ENCODE data around the gene POLR2J.
"Not testable (repeated sequence)": the region's sequence is repeated elsewhere in the genome, so short reads cannot be mapped to it uniquely, and the experiment has no call there.

POLR2J gene

DNA sequence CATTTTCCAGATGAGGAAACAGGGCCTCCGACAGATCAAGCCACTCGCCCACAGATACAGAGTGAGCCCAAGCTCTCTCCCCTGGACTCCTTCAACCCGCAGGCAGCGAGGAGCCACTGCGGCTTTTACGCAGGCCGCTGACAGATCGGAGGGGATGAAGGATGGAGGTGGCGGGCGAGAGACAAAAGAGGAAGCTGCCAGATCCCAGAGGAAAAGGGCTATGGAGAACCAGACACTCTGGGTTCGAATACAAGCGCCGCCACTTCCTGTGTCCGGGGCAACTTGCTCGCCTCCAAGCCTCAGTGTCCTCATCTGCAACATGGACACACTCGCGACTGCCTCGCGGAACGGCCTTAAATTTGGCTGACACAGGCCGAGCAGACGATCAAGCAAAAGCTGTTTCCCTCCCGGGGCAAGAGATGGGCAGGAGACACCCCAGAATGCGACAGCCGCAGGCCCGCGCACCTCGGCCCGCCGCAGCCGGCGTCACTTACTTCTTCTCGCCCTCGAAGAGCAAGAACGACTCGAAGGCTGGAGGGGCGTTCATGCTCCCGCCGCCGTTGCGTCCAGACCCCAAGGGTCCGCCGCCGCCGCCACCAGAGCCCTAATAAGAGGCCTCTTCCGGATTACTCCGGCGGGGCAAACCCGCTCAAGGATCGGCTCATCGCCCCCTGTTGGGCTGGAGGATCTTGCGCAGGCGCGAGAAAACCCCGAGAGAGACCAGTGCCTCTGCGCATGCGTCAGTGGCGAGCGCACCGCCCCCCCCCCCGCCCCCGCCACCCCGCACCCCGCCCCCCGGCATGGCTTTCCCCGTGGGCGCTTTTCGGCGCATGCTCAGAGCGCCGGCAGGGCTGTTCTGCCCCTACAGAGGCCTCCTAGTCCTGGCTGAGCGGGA lies at the start of gene POLR2J:
Gene POLR2J, minus strand, starts transcription at position 609 of the 895 bp plus-strand sequence. Its CDS starts 62 bp downstream, at position 547.
- DNase-seq (ENCODE audit: low read depth) = not testable (repeated sequence)

DNA sequence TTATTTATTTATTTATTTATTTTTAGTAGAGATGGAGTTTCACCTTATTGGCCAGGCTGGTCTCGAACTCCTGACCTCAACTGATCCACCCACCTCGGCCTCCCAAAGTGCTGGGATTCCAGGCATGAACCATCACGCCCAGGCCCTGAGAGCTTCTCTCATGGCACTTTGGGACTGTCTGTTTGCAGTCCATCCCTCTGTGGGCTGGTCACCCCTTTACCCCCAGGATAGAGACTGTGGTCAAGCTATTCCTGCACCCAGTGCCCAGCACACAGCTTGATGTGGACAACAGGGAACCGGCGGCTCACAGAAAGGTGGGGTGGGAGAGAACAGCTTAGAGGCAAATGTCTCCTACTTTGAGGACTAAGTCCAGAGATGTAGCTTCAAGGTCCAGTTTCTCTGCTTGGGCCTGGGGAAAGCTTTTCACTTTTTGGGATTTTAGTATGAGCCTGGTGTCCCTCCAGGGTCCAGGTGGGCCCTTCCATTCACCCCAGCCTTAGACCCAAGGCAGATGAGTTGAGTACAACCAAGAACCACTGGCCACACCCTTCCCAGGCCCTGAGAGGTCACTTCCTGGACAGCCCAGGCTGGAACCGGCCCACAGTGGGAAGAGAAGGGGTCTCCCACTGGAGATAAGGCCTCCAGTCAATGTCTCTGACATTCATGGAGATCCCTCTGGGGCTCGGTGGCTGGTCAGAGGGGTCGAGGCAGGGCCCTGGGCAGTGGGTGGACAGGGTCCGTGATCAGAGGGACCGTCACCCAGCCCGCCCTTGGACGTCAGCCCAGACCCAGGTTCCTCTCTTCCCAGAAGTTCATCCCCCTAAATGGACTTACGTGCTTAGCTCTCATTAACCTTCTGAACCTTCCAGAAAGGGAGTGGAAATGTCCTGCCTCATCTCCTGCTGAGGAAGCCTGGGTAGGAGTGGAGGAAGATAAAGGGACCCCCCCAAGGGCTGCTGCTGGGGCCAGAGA lies 49.4 kb upstream of the POLR2J start:
- not testable (repeated sequence) for DNase-seq (ENCODE audit: low read depth)

DNA sequence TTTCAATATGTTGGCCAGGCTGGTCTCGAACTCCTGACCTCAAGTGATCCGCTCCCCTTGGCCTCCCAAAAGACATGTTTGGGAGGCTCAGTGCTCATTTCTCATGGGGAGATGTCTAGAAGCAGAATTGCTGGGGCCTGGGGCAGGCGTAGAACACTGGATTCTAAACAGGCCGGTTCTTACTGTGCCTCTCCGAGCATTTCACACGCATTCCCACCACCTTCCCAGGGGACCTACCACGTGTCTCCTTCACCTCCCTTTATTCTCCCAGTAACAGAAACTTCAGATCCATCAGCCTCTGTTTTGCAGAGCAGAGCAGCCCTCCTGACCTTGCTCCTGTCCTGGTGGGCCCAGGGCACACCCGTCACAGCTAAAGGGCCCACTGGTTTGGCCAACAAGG lies 48.5 kb upstream of the POLR2J start:
- not testable (repeated sequence) for DNase-seq (ENCODE audit: low read depth)

DNA sequence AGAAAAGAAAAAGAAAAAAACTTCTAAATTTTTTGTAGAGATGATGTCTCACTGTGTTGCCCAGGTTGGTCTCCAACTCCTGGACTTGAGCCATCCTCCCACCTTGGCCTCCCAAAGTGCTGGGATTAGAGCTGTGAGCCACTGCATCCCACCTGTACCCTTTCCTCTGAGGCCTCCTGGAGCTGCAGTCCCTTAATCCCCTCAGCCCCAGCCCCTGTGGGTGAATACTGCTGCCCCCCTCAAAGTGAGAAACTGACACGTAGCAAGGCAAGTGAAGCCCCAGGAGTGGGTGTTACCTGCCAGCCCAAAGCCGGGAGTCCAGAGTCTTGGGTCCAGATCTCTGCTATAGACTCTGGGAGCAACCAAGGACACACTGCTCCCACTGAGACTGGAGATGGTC lies 46.1 kb upstream of the POLR2J start:
- not testable (repeated sequence) for DNase-seq (ENCODE audit: low read depth)

DNA sequence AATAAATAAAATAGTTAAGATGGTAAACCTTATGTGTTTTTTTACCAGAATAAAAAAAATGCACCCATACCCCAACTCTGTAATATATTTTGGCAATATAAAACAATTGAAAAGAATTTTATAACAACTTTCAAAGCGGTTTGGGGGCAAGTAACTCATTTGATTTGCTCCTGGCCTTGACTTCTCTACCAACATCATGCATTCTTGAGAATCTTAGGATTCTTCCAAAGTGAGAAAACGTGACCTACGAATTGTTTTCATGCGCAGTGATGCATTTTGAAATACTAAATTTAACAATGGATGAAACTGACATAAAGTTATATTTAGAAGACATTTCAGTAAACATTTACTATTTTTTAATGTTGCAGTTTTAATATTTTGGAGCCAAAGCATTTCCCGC lies 42.1 kb upstream of the POLR2J start:
- not testable (repeated sequence) for DNase-seq (ENCODE audit: low read depth)

DNA sequence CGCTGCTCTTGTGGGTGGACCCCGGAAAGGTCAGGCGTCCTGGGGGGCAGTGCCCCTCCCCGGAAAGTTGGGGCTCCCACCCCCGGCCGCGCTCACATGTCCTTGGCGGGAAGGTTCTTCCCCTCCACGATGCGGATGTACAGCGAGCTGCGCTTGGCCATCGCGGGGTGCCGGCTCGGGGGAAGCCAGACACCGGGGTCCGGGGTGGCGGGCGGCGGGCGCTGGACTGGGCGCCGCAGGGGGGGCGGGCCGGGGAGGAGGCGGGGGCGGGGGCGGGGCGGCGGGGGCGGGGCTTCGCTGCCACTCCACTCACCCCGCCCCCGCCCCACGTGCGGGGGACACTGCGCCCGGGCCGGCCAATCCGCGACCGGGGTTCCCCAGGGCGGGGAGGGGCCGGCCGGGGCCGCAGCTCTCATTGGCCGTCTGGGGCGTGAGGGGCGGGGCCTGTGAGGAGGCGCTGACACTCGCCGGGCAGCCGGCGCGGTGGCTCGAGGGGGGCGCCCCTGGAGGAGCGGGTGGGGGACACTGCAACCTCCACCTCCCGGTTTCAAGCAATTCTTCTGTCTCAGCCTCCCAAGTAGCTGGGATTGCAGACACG lies 38.9 kb upstream of the POLR2J start, which contains the start of gene RASA4B:
Gene RASA4B, minus strand, starts transcription at position 228 of the 598 bp plus-strand sequence. Its CDS starts 67 bp downstream, at position 161.
- not testable (repeated sequence) for DNase-seq (ENCODE audit: low read depth)

DNA sequence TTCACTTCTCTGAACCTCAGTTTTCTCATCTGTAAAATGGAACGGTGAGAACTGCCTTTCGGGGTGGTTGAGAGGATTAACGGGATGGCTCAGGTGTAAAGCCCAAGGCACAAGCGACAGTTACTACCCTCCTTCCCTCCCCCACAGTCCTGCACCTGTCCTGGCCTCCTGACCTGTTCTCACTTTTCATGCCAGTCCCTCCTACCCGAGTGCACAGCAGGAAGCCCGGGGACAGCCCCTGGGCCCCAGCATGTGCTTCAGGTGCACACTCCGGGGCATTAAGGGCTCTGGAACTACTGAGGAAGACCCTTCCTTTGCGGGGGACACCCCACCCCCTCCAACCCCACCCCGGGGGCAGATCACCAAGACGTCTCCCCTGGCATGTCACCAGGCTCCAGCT lies 38.2 kb upstream of the POLR2J start:
- not testable (repeated sequence) for DNase-seq (ENCODE audit: low read depth)

DNA sequence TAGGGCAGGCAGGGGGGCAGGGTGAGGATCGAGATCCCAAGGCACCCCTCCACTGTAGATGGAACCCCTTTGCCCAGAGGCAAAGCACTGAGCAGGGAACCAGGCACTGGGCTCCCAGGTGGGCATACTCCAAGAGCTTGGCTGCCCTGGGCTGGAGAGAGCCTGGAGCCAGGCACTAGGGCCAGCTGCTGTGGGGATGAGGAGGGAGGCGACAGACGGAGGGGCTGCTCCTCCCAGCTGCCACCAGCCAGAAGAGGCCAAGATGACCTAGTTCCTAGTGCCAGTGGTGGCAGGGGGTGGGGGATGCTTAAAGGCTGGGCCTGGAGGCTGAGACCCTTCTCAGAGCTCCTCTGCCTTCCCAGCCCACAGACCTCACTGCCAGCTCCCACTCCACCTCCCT lies 37.2 kb upstream of the POLR2J start:
- DNase-seq (ENCODE audit: low read depth) = not testable (repeated sequence)

DNA sequence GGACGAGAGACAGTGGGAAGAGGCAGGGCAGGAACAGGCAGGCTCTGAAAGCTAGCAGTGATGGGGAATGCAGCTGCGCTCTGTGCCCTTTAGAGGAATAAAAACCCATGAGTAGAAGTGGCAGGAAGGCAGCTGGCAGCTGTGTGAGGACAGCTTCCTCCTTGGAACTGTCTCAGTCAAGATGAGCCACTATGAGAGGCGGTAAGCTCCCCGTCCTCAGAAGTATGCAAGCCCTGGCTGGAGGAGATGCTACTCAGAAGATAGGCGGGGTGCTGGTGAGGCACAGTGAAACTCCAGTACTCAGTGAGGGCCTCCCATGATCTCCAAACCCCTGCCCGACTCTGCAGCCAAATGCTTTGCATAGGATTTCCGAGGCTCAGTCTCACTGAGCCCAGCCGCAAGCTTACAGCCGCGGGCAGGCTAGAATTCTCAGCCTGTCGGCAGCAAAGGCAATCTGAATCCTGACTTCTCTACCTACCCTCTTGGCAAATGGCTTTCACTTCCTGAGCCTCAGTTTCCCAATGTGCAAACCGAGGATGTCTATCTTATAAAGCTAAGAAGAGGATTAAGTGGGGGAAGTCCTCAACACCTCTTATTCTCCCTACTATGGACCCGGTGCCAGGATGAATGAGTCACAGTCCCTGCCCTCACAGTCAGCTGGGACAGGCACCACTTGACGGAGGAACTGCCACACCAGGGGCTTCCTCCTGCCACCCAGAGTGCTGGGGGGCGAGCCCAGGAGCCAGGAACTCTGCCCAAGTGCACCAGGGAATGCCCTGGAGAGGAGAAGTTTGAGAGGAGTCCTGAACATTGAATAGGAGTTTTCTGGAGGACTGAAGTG lies 36.4 kb upstream of the POLR2J start:
- not testable (repeated sequence) for DNase-seq (ENCODE audit: low read depth)

DNA sequence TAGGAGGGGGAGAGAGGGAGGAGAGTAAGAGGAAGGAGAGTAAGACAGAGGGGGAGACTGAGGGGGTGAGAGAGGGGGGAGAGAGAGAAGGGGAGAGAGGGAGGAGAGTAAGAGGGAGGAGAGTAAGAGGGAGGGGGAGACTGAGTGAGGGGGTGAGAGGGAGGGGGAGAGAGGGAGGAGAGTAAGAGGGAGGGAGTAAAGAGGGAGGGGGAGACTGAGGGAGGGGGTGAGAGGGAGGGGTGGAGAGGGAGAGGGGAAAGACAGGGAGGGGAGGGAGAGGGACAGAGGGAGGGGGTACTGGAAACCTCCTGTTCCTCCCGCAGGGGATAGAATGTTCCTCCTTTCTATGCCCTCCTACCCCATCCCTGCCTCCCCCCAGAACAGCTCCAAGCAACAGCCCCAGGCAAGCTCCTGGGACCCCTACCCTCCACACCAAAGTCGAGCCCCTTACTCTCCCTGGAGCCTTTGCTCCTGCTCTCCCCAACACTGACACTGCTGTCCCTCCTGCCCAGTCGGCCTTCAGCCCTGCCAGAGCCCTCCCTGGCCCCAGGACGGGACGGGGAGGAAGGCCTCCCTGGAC lies 34.0 kb upstream of the POLR2J start:
- peak; percentile 33 for DNase-seq (ENCODE audit: low read depth)

DNA sequence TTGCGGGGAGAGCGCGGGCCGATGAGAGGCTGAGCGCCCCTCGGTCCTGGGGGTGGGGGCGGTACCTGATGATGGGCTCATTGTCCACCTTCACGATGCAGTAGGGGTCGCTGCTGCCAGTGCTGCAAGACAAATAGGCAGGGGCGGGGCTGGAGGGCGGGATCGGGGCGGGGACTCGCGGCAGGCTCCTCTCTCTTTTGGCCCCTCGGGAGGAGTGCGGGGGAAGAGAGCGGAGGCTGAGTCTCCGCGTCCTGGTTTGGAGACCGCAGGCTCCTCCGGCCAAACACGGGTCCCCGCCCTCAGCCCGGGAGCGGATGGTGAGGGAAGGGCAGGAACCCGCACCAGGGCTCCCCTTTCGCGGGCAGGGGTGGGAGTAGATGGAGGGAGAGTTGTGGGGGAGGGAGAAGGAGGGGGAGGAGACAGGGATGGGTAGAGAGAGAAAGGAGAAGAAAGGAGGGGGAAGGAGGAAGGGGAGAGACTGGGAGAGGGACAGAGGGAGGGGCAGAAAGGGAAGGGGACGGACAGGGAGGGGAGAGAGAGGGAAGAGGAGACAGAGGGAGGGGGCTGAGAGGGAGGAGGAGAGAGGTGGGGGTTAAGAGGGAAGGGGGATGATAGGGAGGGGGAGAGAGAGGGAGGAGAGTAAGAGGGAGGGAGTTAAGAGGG lies 33.3 kb upstream of the POLR2J start:
- not testable (repeated sequence) for DNase-seq (ENCODE audit: low read depth)

DNA sequence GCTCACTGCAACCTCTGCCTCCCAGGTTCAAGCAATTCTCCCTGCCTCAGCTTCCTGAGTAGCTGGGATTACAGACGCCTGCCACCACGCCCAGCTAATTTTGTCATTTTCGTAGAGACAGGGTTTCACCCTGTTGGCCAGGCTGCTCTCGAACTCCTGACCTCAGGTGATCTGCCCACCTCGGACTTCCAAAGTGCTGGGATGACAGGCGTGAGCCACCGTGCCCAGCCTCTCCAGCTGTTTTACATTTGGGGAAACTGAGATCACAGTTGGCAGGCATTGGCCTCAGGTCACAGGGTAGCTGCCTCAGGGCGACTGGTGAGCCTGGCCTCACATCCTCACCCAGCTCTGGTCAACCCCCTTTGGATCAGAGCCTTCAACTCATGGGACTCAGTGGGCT lies 31.9 kb upstream of the POLR2J start:
- not testable (repeated sequence) for DNase-seq (ENCODE audit: low read depth)

DNA sequence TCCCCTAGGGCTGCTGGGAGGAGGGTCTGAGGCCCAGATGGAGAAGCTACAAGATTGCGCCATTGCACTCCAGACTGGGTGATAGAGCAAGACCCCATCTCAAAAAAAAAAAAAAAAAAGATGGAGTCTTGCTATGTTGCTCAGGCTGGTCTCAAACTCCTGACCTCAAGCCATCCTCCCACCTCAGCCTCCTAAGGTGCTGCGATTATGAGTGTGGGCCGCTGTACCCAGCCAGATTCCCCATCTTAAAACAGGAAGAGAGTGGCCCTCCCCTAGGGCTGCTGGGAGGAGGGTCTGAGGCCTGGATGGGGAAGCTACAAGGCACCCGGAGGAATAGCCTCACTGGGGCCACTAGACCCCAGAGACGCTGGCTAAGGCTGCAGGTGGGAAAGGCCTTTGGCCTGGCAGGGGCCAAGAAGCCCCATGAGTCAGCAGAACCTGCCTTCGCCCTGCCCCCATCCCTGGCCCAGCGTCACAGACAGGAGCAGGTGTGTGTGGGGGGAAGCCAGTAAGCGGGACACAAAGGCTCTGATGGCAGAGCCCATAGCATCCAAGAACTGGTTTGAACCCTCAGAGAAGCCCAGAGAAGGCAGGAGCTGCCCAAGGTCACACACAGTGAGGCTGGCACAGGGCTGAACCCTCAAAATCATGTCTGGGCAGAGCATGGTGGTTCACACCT lies 28.8 kb upstream of the POLR2J start:
- not testable (repeated sequence) for DNase-seq (ENCODE audit: low read depth)

DNA sequence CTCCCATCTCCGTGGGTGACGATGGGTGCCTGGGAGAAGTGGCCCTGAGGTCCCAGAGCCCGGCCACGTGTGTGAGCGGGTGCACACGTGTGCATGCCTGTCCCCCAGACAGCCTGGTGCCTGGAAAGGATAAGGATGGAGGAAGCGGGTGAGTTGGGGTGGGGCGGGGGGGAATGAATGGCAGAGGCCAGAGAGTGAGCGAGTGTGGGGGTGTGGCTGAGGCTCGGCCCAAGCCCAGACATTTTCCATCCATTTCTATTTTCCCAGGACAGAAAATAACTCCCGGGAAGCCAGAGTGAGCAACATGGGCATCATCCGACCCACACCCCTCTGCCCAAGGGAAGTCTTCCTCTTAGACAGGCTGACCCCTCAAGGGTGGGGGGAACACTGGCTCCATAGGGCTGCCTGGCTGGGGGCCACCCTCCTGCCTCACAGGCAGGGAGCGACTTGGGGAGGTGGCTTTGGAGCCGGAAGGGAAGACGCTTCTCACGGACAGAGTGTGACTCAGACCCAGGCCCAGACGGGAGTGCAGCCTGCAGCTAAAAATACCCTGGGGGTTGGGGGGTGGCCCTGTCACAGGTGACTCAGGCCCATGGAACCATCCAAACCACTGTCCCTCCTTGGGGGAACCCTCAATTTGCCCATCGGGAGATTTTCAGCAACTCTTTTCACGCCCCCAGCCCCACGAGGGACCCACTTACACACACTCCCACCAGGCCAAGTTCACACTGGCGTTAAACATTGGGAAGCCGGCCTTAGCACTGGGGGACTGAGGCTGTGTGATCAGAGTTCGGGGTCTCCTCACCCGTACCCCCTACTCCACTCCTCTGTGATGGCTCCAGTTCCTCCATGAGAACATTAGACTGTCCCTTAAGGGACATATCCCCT lies 26.8 kb upstream of the POLR2J start:
- DNase-seq (ENCODE audit: low read depth) = not testable (repeated sequence)

DNA sequence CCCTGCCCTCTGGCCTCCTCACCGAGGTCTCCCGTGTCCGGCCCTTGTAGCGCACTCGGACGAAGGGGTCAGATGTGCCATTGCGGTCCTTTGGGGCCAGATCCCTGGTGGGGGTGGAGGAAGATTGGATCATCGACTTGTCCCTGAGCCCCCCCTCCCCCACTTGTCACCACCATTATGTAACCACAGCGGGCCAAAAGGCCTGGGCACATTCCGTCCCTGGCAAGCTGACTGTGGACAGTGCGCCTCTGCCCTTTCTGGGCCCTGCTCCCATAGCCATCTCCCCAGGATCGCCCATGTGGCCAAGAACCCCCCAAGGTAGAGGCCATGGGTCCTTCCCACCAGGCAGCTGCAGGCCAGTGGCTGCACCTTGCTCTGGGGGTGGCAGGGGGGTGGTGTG lies 24.4 kb upstream of the POLR2J start:
- DNase-seq (ENCODE audit: low read depth) = not testable (repeated sequence)

DNA sequence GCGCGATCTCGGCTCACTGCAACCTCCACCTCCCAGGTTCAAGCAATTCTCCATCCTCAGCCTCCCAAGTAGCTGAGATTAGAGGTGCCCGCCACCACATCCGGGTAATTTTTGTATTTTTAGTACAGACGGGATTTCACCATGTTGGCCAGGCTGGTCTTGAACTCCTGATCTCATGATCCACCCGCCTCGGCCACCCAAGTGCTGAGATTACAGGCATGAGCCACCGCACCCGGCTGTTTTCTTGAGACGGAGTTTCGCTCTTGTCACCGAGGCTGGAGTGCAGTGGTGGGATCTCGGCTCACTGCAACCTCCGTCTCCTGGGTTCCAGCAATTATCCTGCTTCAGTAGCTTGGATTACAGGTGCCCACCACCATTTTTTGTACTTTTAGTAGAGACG lies 19.6 kb upstream of the POLR2J start:
- DNase-seq (ENCODE audit: low read depth) = not testable (repeated sequence)

DNA sequence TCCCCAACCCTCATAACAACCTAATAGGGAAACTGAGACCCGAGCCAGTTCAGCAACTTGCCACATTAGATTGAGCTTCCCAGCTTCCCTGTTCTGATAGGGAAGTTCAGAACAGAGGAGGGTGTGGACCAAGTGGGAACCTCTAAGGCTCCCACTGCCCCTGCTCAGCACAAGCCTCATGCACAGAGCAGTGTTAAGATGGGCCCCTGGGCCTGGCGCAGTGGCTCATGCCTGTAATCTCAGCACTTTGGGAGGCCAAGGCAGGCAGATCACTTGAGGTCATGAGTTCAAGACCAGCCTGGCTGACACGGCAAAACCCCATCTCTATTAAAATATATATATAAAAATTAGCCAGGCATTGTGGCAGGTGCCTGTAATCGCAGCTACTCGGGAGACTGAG lies 18.6 kb upstream of the POLR2J start:
- not testable (repeated sequence) for DNase-seq (ENCODE audit: low read depth)

DNA sequence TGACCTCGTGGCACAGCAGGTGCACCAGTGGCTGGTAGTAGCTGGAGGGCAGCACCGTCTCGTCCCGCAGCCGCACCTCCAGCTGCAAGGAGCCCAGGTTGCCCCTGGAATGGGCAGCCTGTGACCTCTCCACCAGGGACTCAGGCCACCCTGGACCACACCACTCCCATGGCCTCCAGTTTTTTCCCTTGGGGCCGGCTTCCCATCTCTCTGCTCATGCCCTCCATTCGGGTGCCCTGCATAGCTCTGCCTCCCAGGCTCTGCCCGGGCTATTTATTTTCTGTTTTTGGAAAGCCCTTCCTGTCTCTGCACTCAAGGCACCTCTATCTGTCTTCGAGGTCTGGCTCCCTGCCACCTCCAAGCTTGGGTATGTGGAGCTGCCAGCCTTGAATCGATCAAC lies 18.1 kb upstream of the POLR2J start:
- DNase-seq (ENCODE audit: low read depth) = not testable (repeated sequence)
